ENCODE measurements around the gene ABHD5.

ABHD5 gene

GRCh38 chr3:43696441-43696840 is 5.7 kb downstream of the ABHD5 start:
- no peaks in the 10 kb centered on the region for H3K27me3 ChIP-seq (ENCODE audit: control insufficient read depth in 1 of 2, insufficient read depth in 2 of 2, low read length in 2 of 2)
- H3K4me1 ChIP-seq (ENCODE audit: insufficient read depth, low read length): peaks cover 9% of the 10 kb centered on the region
- H3K9me3 ChIP-seq (ENCODE audit: low read length): no peaks in the 10 kb centered on the region
- H3K27ac ChIP-seq (ENCODE audit: low read depth, low read length): no peak overlapping the region
- H3K36me3 ChIP-seq (ENCODE audit: insufficient read depth, low read length): no peaks in the 10 kb centered on the region
- H3K9ac ChIP-seq (ENCODE audit: low read length): no peak overlapping the region
- no peak overlapping the region for H3K4me3 ChIP-seq (ENCODE audit: low read depth in 1 of 2, low read length in 2 of 2)

GRCh38 chr3:43696881-43697280 is 6.1 kb downstream of the ABHD5 start:
- Histone ChIP-seq H3K36me3 (ENCODE audit: insufficient read depth, low read length) (no peaks in the 10 kb centered on the region), H3K27ac (ENCODE audit: low read depth, low read length) (no peak overlapping the region), H3K4me3 (ENCODE audit: low read depth in 1 of 2, low read length in 2 of 2) (no peak overlapping the region), H3K27me3 (ENCODE audit: control insufficient read depth in 1 of 2, insufficient read depth in 2 of 2, low read length in 2 of 2) (no peaks in the 10 kb centered on the region), H3K9ac (ENCODE audit: low read length) (no peak overlapping the region), H3K9me3 (ENCODE audit: low read length) (no peaks in the 10 kb centered on the region), H3K4me1 (ENCODE audit: insufficient read depth, low read length) (peaks cover 5% of the 10 kb centered on the region)

GRCh38 chr3:43699864-43700263 is 9.1 kb downstream of the ABHD5 start:
- H3K36me3 ChIP-seq (ENCODE audit: insufficient read depth, low read length): no peaks in the 10 kb centered on the region

GRCh38 chr3:43704697-43705096 is 14.0 kb downstream of the ABHD5 start:
- H3K27ac ChIP-seq (ENCODE audit: low read depth, low read length): no peak overlapping the region
- no peaks in the 10 kb centered on the region for H3K27me3 ChIP-seq (ENCODE audit: control insufficient read depth in 1 of 2, insufficient read depth in 2 of 2, low read length in 2 of 2)
- no peaks in the 10 kb centered on the region for H3K9me3 ChIP-seq (ENCODE audit: low read length)
- no peaks in the 10 kb centered on the region for H3K36me3 ChIP-seq (ENCODE audit: insufficient read depth, low read length)
- H3K4me1 ChIP-seq (ENCODE audit: insufficient read depth, low read length): no peaks in the 10 kb centered on the region
- H3K9ac ChIP-seq (ENCODE audit: low read length): no peak overlapping the region
- no peak overlapping the region for H3K4me3 ChIP-seq (ENCODE audit: low read depth in 1 of 2, low read length in 2 of 2)

More at GRCh38 chr3:43699864-43700263, 9.1 kb downstream of the ABHD5 start:
- H3K9ac ChIP-seq (ENCODE audit: low read length): no peak overlapping the region
- H3K27ac ChIP-seq (ENCODE audit: low read depth, low read length): no peak overlapping the region
- no peaks in the 10 kb centered on the region for H3K9me3 ChIP-seq (ENCODE audit: low read length)
- H3K27me3 ChIP-seq (ENCODE audit: control insufficient read depth in 1 of 2, insufficient read depth in 2 of 2, low read length in 2 of 2): no peaks in the 10 kb centered on the region
- H3K4me1 ChIP-seq (ENCODE audit: insufficient read depth, low read length): no peaks in the 10 kb centered on the region
- H3K4me3 ChIP-seq (ENCODE audit: low read depth in 1 of 2, low read length in 2 of 2): no peak overlapping the region

- Histone ChIP-seq H3K9ac (ENCODE audit: low read length) (no peak overlapping the region), H3K27ac (ENCODE audit: low read depth, low read length) (no peak overlapping the region), H3K9me3 (ENCODE audit: low read length) (no peaks in the 10 kb centered on the region), H3K4me3 (ENCODE audit: low read depth in 1 of 2, low read length in 2 of 2) (no peak overlapping the region), H3K27me3 (ENCODE audit: control insufficient read depth in 1 of 2, insufficient read depth in 2 of 2, low read length in 2 of 2) (no peaks in the 10 kb centered on the region), H3K4me1 (ENCODE audit: insufficient read depth, low read length) (no peaks in the 10 kb centered on the region), H3K36me3 (ENCODE audit: insufficient read depth, low read length) (no peaks in the 10 kb centered on the region)
These were observed 15.6 kb downstream of the ABHD5 start for GRCh38 chr3:43706342-43706741.

- Histone ChIP-seq H3K36me3 (ENCODE audit: insufficient read depth, low read length) (peaks cover 7% of the 10 kb centered on the region), H3K27ac (ENCODE audit: low read depth, low read length) (no peak overlapping the region), H3K27me3 (ENCODE audit: control insufficient read depth in 1 of 2, insufficient read depth in 2 of 2, low read length in 2 of 2) (no peaks in the 10 kb centered on the region), H3K9ac (ENCODE audit: low read length) (no peak overlapping the region), H3K9me3 (ENCODE audit: low read length) (no peaks in the 10 kb centered on the region), H3K4me1 (ENCODE audit: insufficient read depth, low read length) (no peaks in the 10 kb centered on the region), H3K4me3 (ENCODE audit: low read depth in 1 of 2, low read length in 2 of 2) (no peak overlapping the region)
These were observed 16.5 kb downstream of the ABHD5 start for GRCh38 chr3:43707266-43707665.

GRCh38 chr3:43707998-43708397 is 17.3 kb downstream of the ABHD5 start:
- no peaks in the 10 kb centered on the region for H3K9me3 ChIP-seq (ENCODE audit: low read length)

GRCh38 chr3:43709022-43709421 is 18.3 kb downstream of the ABHD5 start:
- H3K4me3 ChIP-seq (ENCODE audit: low read depth in 1 of 2, low read length in 2 of 2): no peak overlapping the region
- no peaks in the 10 kb centered on the region for H3K9me3 ChIP-seq (ENCODE audit: low read length)
- H3K9ac ChIP-seq (ENCODE audit: low read length): no peak overlapping the region
- H3K27ac ChIP-seq (ENCODE audit: low read depth, low read length): no peak overlapping the region
- no peaks in the 10 kb centered on the region for H3K27me3 ChIP-seq (ENCODE audit: control insufficient read depth in 1 of 2, insufficient read depth in 2 of 2, low read length in 2 of 2)
- no peaks in the 10 kb centered on the region for H3K4me1 ChIP-seq (ENCODE audit: insufficient read depth, low read length)
- H3K36me3 ChIP-seq (ENCODE audit: insufficient read depth, low read length): peaks cover 19% of the 10 kb centered on the region

More at GRCh38 chr3:43707998-43708397, 17.3 kb downstream of the ABHD5 start:
- Histone ChIP-seq H3K36me3 (ENCODE audit: insufficient read depth, low read length) (peaks cover 14% of the 10 kb centered on the region), H3K4me1 (ENCODE audit: insufficient read depth, low read length) (no peaks in the 10 kb centered on the region), H3K27me3 (ENCODE audit: control insufficient read depth in 1 of 2, insufficient read depth in 2 of 2, low read length in 2 of 2) (no peaks in the 10 kb centered on the region), H3K27ac (ENCODE audit: low read depth, low read length) (no peak overlapping the region), H3K9ac (ENCODE audit: low read length) (no peak overlapping the region), H3K4me3 (ENCODE audit: low read depth in 1 of 2, low read length in 2 of 2) (no peak overlapping the region)

- H3K27ac ChIP-seq (ENCODE audit: low read depth, low read length): no peak overlapping the region
- H3K4me3 ChIP-seq (ENCODE audit: low read depth in 1 of 2, low read length in 2 of 2): no peak overlapping the region
- no peaks in the 10 kb centered on the region for H3K9me3 ChIP-seq (ENCODE audit: low read length)
- no peaks in the 10 kb centered on the region for H3K4me1 ChIP-seq (ENCODE audit: insufficient read depth, low read length)
- no peaks in the 10 kb centered on the region for H3K27me3 ChIP-seq (ENCODE audit: control insufficient read depth in 1 of 2, insufficient read depth in 2 of 2, low read length in 2 of 2)
- H3K9ac ChIP-seq (ENCODE audit: low read length): no peak overlapping the region
- peaks cover 19% of the 10 kb centered on the region for H3K36me3 ChIP-seq (ENCODE audit: insufficient read depth, low read length)
These were observed 19.9 kb downstream of the ABHD5 start for GRCh38 chr3:43710607-43711006.

- Histone ChIP-seq H3K27me3 (ENCODE audit: control insufficient read depth in 1 of 2, insufficient read depth in 2 of 2, low read length in 2 of 2) (no peaks in the 10 kb centered on the region), H3K9me3 (ENCODE audit: low read length) (no peaks in the 10 kb centered on the region), H3K27ac (ENCODE audit: low read depth, low read length) (no peak overlapping the region), H3K4me1 (ENCODE audit: insufficient read depth, low read length) (no peaks in the 10 kb centered on the region), H3K4me3 (ENCODE audit: low read depth in 1 of 2, low read length in 2 of 2) (no peak overlapping the region), H3K9ac (ENCODE audit: low read length) (no peak overlapping the region), H3K36me3 (ENCODE audit: insufficient read depth, low read length) (peaks cover 13% of the 10 kb centered on the region)
These were observed 27.6 kb downstream of the ABHD5 start for GRCh38 chr3:43718296-43718695.

- Histone ChIP-seq H3K9me3 (ENCODE audit: low read length) (no peaks in the 10 kb centered on the region), H3K4me3 (ENCODE audit: low read depth in 1 of 2, low read length in 2 of 2) (no peak overlapping the region), H3K27me3 (ENCODE audit: control insufficient read depth in 1 of 2, insufficient read depth in 2 of 2, low read length in 2 of 2) (no peaks in the 10 kb centered on the region), H3K36me3 (ENCODE audit: insufficient read depth, low read length) (peaks cover 4% of the 10 kb centered on the region), H3K9ac (ENCODE audit: low read length) (no peak overlapping the region), H3K4me1 (ENCODE audit: insufficient read depth, low read length) (no peaks in the 10 kb centered on the region), H3K27ac (ENCODE audit: low read depth, low read length) (no peak overlapping the region)
These were observed 32.5 kb downstream of the ABHD5 start for GRCh38 chr3:43723121-43723734.

- no peak overlapping the region for H3K9ac ChIP-seq (ENCODE audit: low read length)
- no peaks in the 10 kb centered on the region for H3K36me3 ChIP-seq (ENCODE audit: insufficient read depth, low read length)
- no peak overlapping the region for H3K27ac ChIP-seq (ENCODE audit: low read depth, low read length)
- no peaks in the 10 kb centered on the region for H3K4me1 ChIP-seq (ENCODE audit: insufficient read depth, low read length)
- H3K27me3 ChIP-seq (ENCODE audit: control insufficient read depth in 1 of 2, insufficient read depth in 2 of 2, low read length in 2 of 2): no peaks in the 10 kb centered on the region
- H3K4me3 ChIP-seq (ENCODE audit: low read depth in 1 of 2, low read length in 2 of 2): no peak overlapping the region
- no peaks in the 10 kb centered on the region for H3K9me3 ChIP-seq (ENCODE audit: low read length)
These were observed 35.8 kb downstream of the ABHD5 start for GRCh38 chr3:43726521-43726920.

Measured in muscle layer of colon (tissue), 2 donors.